DND-41 (cell line): ENCODE measurements around the gene ADRM1.

ENCODE experiments used
- ATAC-seq: fragments of 200-7000 bp; cut with Tn5 transposase; 3 replicates; pipeline ENCODE4 v1.9.1; 2021; ENCODE audit warnings: low read depth; ENCODE audit not compliant: insufficient read depth
- DNase-seq: peaks from one replicate; pipeline ENCODE4 v3.0.0-alpha.2; 2020
- H2AFZ ChIP-seq: 2 replicates; pipeline ENCODE4 v1.6.0; 2012; ENCODE audit warnings: low read depth, low read length
- H3K27ac ChIP-seq: 2 replicates; pipeline ENCODE4 v1.5.1; 2012; ENCODE audit warnings: low read length, inconsistent platforms
- H3K27me3 ChIP-seq: fragments of 200-600 bp; sonication (generic); 2 replicates; pipeline ENCODE4 v1.6.0; 2012; ENCODE audit warnings: low read length, mild to moderate bottlenecking, inconsistent platforms; ENCODE audit not compliant: insufficient read depth, poor library complexity
- H3K36me3 ChIP-seq: 2 replicates; pipeline ENCODE4 v1.5.1; 2012; ENCODE audit warnings: low read length, inconsistent platforms; ENCODE audit not compliant: insufficient read depth
- H3K4me1 ChIP-seq: 2 replicates; pipeline ENCODE4 v1.5.1; 2012; ENCODE audit warnings: mild to moderate bottlenecking, low read length; ENCODE audit not compliant: insufficient read depth
- H3K4me2 ChIP-seq: 2 replicates; pipeline ENCODE4 v1.6.0; 2012; ENCODE audit warnings: mild to moderate bottlenecking, moderate library complexity, low read length, inconsistent platforms; ENCODE audit not compliant: insufficient read depth
- H3K4me3 ChIP-seq, 2 experiments: fragments of 200-600 bp in 1 of 2; shearing (Covaris generic) in 1 of 2; 2 replicates each; pipeline ENCODE4 v1.5.1; 2012 to 2016; ENCODE audit warnings: inconsistent platforms in 2 of 2, low read length in 2 of 2, mild to moderate bottlenecking in 2 of 2, low read depth in 1 of 2, moderate library complexity in 1 of 2
- H3K79me2 ChIP-seq: 2 replicates; pipeline ENCODE4 v1.6.0; 2012; ENCODE audit warnings: low read length, inconsistent platforms; ENCODE audit not compliant: insufficient read depth
- H3K9ac ChIP-seq: 2 replicates; pipeline ENCODE4 v1.6.0; 2012; ENCODE audit warnings: low read depth, mild to moderate bottlenecking, inconsistent platforms, low read length, moderate library complexity
- H3K9me3 ChIP-seq: 2 replicates; pipeline ENCODE4 v1.5.1; 2012; ENCODE audit warnings: low read length, moderate library complexity, mild to moderate bottlenecking, inconsistent platforms; ENCODE audit not compliant: insufficient read depth, severe bottlenecking
- H4K20me1 ChIP-seq: 2 replicates; pipeline ENCODE4 v1.6.0; 2012; ENCODE audit warnings: low read length; ENCODE audit not compliant: insufficient read depth
- EZH2 ChIP-seq: IDR thresholded peaks from 3 replicates; pipeline ENCODE4 v1.6.1; 2012; ENCODE audit warnings: borderline replicate concordance, low read depth, mild to moderate bottlenecking, moderate library complexity, low read length, inconsistent platforms; ENCODE audit not compliant: severe bottlenecking
- TF ChIP-seq, protein P1 (sequence below): IDR thresholded peaks from 2 replicates; pipeline ENCODE4 v1.5.1; 2012; ENCODE audit warnings: borderline replicate concordance, low read length, moderate library complexity, mild to moderate bottlenecking; ENCODE audit not compliant: poor library complexity, severe bottlenecking; ENCODE audit errors: extremely low read depth

Gene ADRM1

DNA sequence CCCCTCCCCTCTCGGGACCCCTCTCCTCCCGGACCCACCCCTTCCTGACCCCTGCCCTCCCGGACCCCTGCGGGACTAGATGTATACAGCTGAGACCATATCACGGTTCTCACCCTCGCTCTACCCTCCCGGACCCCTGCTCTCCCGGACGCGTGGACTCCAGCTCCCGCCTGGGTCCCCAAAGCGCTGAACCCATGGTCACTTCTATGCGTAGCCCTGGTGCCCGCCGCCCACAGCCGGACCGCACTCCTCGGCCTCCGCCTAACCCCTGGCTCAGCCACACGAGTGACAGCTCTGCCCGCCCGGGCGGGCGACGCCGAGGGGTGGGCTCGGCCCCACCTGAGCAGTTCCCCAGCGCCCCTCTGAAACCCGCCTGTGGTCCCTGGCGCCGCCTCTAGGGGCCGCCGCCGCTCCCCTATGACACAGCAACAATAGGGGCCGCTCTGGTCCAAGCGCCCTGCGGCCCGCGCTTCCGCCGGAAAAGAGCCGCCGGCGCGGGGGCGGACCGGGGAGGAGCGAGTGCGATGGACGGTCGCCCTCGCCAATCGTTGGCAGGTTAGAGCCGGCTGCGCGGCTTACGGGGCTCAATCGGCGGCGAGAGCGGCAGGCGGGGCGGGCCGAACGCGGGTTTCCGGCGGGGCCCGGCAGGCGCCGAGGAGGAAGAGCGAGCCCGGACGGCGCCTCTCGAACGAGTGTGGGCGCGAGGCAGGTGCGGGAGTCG is at the start of gene ADRM1:
Gene ADRM1 (plus strand): TSS at position 657 of the 721 bp plus-strand sequence. CDS start 572 bp downstream, outside the sequence.
- H3K4me3 ChIP-seq, result peak within 1 kb of the TSS; percentile 99 to 100
- no peaks in the 10 kb centered on the region for H3K27me3 ChIP-seq
- peak within 1 kb of the TSS; percentile 98 for H2AFZ ChIP-seq
- H3K9ac ChIP-seq, result peak within 1 kb of the TSS; percentile 93
- ATAC-seq, result peak; percentile 88
- no peak for TF ChIP-seq EZH2
- TF ChIP-seq, protein P1, sequence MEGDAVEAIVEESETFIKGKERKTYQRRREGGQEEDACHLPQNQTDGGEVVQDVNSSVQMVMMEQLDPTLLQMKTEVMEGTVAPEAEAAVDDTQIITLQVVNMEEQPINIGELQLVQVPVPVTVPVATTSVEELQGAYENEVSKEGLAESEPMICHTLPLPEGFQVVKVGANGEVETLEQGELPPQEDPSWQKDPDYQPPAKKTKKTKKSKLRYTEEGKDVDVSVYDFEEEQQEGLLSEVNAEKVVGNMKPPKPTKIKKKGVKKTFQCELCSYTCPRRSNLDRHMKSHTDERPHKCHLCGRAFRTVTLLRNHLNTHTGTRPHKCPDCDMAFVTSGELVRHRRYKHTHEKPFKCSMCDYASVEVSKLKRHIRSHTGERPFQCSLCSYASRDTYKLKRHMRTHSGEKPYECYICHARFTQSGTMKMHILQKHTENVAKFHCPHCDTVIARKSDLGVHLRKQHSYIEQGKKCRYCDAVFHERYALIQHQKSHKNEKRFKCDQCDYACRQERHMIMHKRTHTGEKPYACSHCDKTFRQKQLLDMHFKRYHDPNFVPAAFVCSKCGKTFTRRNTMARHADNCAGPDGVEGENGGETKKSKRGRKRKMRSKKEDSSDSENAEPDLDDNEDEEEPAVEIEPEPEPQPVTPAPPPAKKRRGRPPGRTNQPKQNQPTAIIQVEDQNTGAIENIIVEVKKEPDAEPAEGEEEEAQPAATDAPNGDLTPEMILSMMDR, result peak; percentile 92
- peaks cover 41% of the 10 kb centered on the region for H3K79me2 ChIP-seq
- H3K4me2 ChIP-seq, result peak within 1 kb of the TSS; percentile 100
- H3K9me3 ChIP-seq, result no peaks in the 10 kb centered on the region
- peaks cover 50% of the 10 kb centered on the region for H3K36me3 ChIP-seq
- peaks cover 38% of the 10 kb centered on the region for H3K4me1 ChIP-seq
- peaks cover 44% of the 10 kb centered on the region for H4K20me1 ChIP-seq
- peak; percentile 98 for DNase-seq
- peak within 1 kb of the TSS; percentile 95 for H3K27ac ChIP-seq

DNA sequence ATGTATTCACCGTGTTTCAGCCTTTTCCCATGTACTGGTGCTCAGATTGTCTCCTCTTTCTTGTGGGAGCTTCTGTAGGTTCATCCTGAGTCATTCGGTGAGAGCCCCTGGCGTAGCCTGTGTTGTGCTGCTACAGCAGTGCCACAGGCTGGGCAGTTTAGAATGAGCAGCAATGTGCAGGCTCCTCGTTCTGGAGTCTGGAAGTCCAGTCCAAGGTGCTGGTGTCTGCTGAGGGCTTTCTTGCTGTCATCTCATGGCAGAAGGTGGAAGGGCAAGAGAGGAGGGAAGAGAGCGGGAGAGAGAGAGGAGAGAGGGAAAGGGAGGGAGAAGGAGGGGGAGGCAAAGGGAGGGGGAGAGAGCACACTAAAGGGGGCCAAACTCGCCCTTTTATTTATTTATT is 49.4 kb upstream of the ADRM1 start:
- H3K4me3 ChIP-seq, result no peak overlapping the region
- no peak for ATAC-seq
- H3K9me3 ChIP-seq, result no peaks in the 10 kb centered on the region
- no peaks in the 10 kb centered on the region for H3K4me1 ChIP-seq
- no peak overlapping the region for H2AFZ ChIP-seq
- H3K27me3 ChIP-seq, result no peaks in the 10 kb centered on the region
- H3K4me2 ChIP-seq, result no peak overlapping the region
- TF ChIP-seq, protein P1, result no peak
- TF ChIP-seq EZH2, result no peak
- DNase-seq, result no peak
- H4K20me1 ChIP-seq, result peaks cover 56% of the 10 kb centered on the region
- peaks cover 8% of the 10 kb centered on the region; the same call in 1 of the 2 replicates for H3K36me3 ChIP-seq
- no peak overlapping the region for H3K9ac ChIP-seq
- H3K27ac ChIP-seq, result no peak overlapping the region
- peaks cover 70% of the 10 kb centered on the region for H3K79me2 ChIP-seq

- Histone ChIP-seq H3K36me3 (peaks cover 14% of the 10 kb centered on the region), H4K20me1 (peaks cover 53% of the 10 kb centered on the region), H3K4me2 (no peak overlapping the region), H3K27ac (no peak overlapping the region), H3K9me3 (no peaks in the 10 kb centered on the region), H3K4me3 (no peak overlapping the region), H3K9ac (no peak overlapping the region), H2AFZ (no peak overlapping the region), H3K27me3 (no peaks in the 10 kb centered on the region), H3K79me2 (peaks cover 66% of the 10 kb centered on the region), H3K4me1 (no peaks in the 10 kb centered on the region)
- no peak for TF ChIP-seq EZH2
- TF ChIP-seq, protein P1, result no peak
- ATAC-seq (no peak), DNase-seq (no peak)
These were observed 48.6 kb upstream of the ADRM1 start for GRCh38 chr20:62254021-62254724.
